ENCODE measurements around the gene PLEKHG7.

DNA sequence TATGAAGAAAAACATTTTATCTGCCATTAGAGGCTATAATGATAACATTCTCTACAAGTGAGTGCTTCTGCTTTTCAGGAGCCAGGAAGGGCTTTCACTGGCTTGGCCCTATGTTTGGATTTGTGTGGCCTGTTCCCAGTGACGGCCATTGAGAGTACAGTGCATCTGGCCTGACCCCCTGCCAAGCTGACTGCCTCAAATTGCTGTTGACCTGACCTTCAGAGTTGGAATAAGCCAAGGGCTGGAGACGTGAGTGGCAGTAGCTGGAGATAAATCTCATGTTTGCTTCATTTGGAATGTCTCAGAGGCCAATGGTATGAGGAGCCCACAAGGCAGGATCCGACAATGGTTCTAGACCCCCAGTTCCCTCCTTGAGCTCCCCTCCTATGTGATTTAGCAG lies 28.3 kb upstream of the PLEKHG7 start:
- TF ChIP-seq, protein P1, sequence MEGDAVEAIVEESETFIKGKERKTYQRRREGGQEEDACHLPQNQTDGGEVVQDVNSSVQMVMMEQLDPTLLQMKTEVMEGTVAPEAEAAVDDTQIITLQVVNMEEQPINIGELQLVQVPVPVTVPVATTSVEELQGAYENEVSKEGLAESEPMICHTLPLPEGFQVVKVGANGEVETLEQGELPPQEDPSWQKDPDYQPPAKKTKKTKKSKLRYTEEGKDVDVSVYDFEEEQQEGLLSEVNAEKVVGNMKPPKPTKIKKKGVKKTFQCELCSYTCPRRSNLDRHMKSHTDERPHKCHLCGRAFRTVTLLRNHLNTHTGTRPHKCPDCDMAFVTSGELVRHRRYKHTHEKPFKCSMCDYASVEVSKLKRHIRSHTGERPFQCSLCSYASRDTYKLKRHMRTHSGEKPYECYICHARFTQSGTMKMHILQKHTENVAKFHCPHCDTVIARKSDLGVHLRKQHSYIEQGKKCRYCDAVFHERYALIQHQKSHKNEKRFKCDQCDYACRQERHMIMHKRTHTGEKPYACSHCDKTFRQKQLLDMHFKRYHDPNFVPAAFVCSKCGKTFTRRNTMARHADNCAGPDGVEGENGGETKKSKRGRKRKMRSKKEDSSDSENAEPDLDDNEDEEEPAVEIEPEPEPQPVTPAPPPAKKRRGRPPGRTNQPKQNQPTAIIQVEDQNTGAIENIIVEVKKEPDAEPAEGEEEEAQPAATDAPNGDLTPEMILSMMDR (IDR thresholded peaks at IDR 0.05; ENCODE audit: low read depth, low read length, missing input control), result no peak
- TF ChIP-seq YY1 (IDR thresholded peaks at IDR 0.05) (no peak), GABPA (IDR thresholded peaks at IDR 0.05 in 1 of 2, conservative IDR thresholded peaks at IDR 0.05 in 1 of 2) (no peak), RAD21 (IDR thresholded peaks at IDR 0.05) (no peak), HNF4A (conservative IDR thresholded peaks at IDR 0.05) (no peak), FOXA1 (IDR thresholded peaks at IDR 0.05) (no peak), REST (IDR thresholded peaks at IDR 0.05) (no peak), MAX (IDR thresholded peaks at IDR 0.05) (no peak), TAF1 (conservative IDR thresholded peaks at IDR 0.05) (no peak), JUND (IDR thresholded peaks at IDR 0.05) (no peak), EGR1 (IDR thresholded peaks at IDR 0.05; ENCODE audit: low read depth in 2 of 2) (no peak), SP1 (IDR thresholded peaks at IDR 0.05) (no peak)
- TF ChIP-seq, protein P2, sequence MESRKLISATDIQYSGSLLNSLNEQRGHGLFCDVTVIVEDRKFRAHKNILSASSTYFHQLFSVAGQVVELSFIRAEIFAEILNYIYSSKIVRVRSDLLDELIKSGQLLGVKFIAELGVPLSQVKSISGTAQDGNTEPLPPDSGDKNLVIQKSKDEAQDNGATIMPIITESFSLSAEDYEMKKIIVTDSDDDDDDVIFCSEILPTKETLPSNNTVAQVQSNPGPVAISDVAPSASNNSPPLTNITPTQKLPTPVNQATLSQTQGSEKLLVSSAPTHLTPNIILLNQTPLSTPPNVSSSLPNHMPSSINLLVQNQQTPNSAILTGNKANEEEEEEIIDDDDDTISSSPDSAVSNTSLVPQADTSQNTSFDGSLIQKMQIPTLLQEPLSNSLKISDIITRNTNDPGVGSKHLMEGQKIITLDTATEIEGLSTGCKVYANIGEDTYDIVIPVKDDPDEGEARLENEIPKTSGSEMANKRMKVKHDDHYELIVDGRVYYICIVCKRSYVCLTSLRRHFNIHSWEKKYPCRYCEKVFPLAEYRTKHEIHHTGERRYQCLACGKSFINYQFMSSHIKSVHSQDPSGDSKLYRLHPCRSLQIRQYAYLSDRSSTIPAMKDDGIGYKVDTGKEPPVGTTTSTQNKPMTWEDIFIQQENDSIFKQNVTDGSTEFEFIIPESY (IDR thresholded peaks at IDR 0.05), result no peak
- TF ChIP-seq, protein P3, sequence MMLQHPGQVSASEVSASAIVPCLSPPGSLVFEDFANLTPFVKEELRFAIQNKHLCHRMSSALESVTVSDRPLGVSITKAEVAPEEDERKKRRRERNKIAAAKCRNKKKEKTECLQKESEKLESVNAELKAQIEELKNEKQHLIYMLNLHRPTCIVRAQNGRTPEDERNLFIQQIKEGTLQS (IDR thresholded peaks at IDR 0.05), result no peak
